ENCODE data around the gene KMT2D.
A peak's percentile ranks its signal among the peaks of the same experiment; 100 is the strongest.

The KMT2D gene

GRCh38 chr12:49094975-49095365 is 34.4 kb upstream of the KMT2D start:
- H3K9ac ChIP-seq (ENCODE audit: low read depth in 1 of 2, low read length in 2 of 2), result no peak overlapping the region
- no peak overlapping the region for H3K4me3 ChIP-seq (ENCODE audit: low read length in 2 of 2)
- peaks cover 11 to 12% of the 10 kb centered on the region in 2 donors for H3K4me1 ChIP-seq (ENCODE audit: control insufficient read depth in 2 of 2, insufficient read depth in 2 of 2, low read length in 2 of 2)
- H3K27me3 ChIP-seq (ENCODE audit: control insufficient read depth in 2 of 2, insufficient read depth in 2 of 2, low read length in 2 of 2), result peaks cover 35 to 46% of the 10 kb centered on the region in 2 donors
- no peak overlapping the region for H3K27ac ChIP-seq (ENCODE audit: low read depth in 2 of 2, low read length in 2 of 2)
- H3K36me3 ChIP-seq (ENCODE audit: control insufficient read depth in 2 of 2, insufficient read depth in 2 of 2, low read length in 2 of 2), result peaks cover 14 to 21% of the 10 kb centered on the region in 2 donors
- no peaks in the 10 kb centered on the region for H3K9me3 ChIP-seq (ENCODE audit: control insufficient read depth in 2 of 2, low read length in 2 of 2)

- peaks cover 11 to 18% of the 10 kb centered on the region in 2 donors for H3K36me3 ChIP-seq (ENCODE audit: control insufficient read depth in 2 of 2, insufficient read depth in 2 of 2, low read length in 2 of 2)
- H3K9me3 ChIP-seq (ENCODE audit: control insufficient read depth in 2 of 2, low read length in 2 of 2), result no peaks in the 10 kb centered on the region
- no peak within 1 kb of the TSS for H3K9ac ChIP-seq (ENCODE audit: low read depth in 1 of 2, low read length in 2 of 2)
- H3K4me3 ChIP-seq (ENCODE audit: low read length in 2 of 2), result peak within 1 kb of the TSS; percentile 25 to 48
- peaks cover 15 to 17% of the 10 kb centered on the region in 2 donors for H3K4me1 ChIP-seq (ENCODE audit: control insufficient read depth in 2 of 2, insufficient read depth in 2 of 2, low read length in 2 of 2)
- H3K27ac ChIP-seq (ENCODE audit: low read depth in 2 of 2, low read length in 2 of 2), result no peak within 1 kb of the TSS
- peaks cover 39 to 52% of the 10 kb centered on the region in 2 donors for H3K27me3 ChIP-seq (ENCODE audit: control insufficient read depth in 2 of 2, insufficient read depth in 2 of 2, low read length in 2 of 2)
Measured at GRCh38 chr12:49094160-49094974, 33.8 kb upstream of the KMT2D start, which contains the start of gene DHH. DHH (minus strand) TSS chr12:49094801; CDS start chr12:49094512, 289 bp downstream.

GRCh38 chr12:49093792-49094159 is 33.2 kb upstream of the KMT2D start:
- Histone ChIP-seq H3K4me3 (ENCODE audit: low read length in 2 of 2) (no peak overlapping the region), H3K27ac (ENCODE audit: low read depth in 2 of 2, low read length in 2 of 2) (no peak overlapping the region), H3K9me3 (ENCODE audit: control insufficient read depth in 2 of 2, low read length in 2 of 2) (no peaks in the 10 kb centered on the region), H3K9ac (ENCODE audit: low read depth in 1 of 2, low read length in 2 of 2) (no peak overlapping the region), H3K4me1 (ENCODE audit: control insufficient read depth in 2 of 2, insufficient read depth in 2 of 2, low read length in 2 of 2) (peaks cover 15 to 17% of the 10 kb centered on the region in 2 donors), H3K36me3 (ENCODE audit: control insufficient read depth in 2 of 2, insufficient read depth in 2 of 2, low read length in 2 of 2) (peaks cover 11 to 15% of the 10 kb centered on the region in 2 donors), H3K27me3 (ENCODE audit: control insufficient read depth in 2 of 2, insufficient read depth in 2 of 2, low read length in 2 of 2) (peaks cover 44 to 57% of the 10 kb centered on the region in 2 donors)

- H3K27ac ChIP-seq (ENCODE audit: low read depth in 2 of 2, low read length in 2 of 2), result no peak overlapping the region
- H3K4me3 ChIP-seq (ENCODE audit: low read length in 2 of 2), result no peak overlapping the region
- peaks cover 49 to 62% of the 10 kb centered on the region in 2 donors for H3K27me3 ChIP-seq (ENCODE audit: control insufficient read depth in 2 of 2, insufficient read depth in 2 of 2, low read length in 2 of 2)
- H3K9me3 ChIP-seq (ENCODE audit: control insufficient read depth in 2 of 2, low read length in 2 of 2), result no peaks in the 10 kb centered on the region
- H3K36me3 ChIP-seq (ENCODE audit: control insufficient read depth in 2 of 2, insufficient read depth in 2 of 2, low read length in 2 of 2), result peaks cover 10 to 11% of the 10 kb centered on the region in 2 donors
- peaks cover 15 to 17% of the 10 kb centered on the region in 2 donors for H3K4me1 ChIP-seq (ENCODE audit: control insufficient read depth in 2 of 2, insufficient read depth in 2 of 2, low read length in 2 of 2)
- H3K9ac ChIP-seq (ENCODE audit: low read depth in 1 of 2, low read length in 2 of 2), result no peak overlapping the region
Measured at GRCh38 chr12:49092816-49093406, 32.3 kb upstream of the KMT2D start.

- Histone ChIP-seq H3K4me1 (ENCODE audit: control insufficient read depth in 2 of 2, insufficient read depth in 2 of 2, low read length in 2 of 2) (peaks cover 15 to 17% of the 10 kb centered on the region in 2 donors), H3K27ac (ENCODE audit: low read depth in 2 of 2, low read length in 2 of 2) (no peak overlapping the region), H3K36me3 (ENCODE audit: control insufficient read depth in 2 of 2, insufficient read depth in 2 of 2, low read length in 2 of 2) (peaks cover 4 to 6% of the 10 kb centered on the region in 2 donors), H3K9ac (ENCODE audit: low read depth in 1 of 2, low read length in 2 of 2) (no peak overlapping the region), H3K27me3 (ENCODE audit: control insufficient read depth in 2 of 2, insufficient read depth in 2 of 2, low read length in 2 of 2) (peaks cover 49 to 62% of the 10 kb centered on the region in 2 donors), H3K9me3 (ENCODE audit: control insufficient read depth in 2 of 2, low read length in 2 of 2) (no peaks in the 10 kb centered on the region), H3K4me3 (ENCODE audit: low read length in 2 of 2) (no peak overlapping the region)
Measured at GRCh38 chr12:49092086-49092815, 31.7 kb upstream of the KMT2D start.

- Histone ChIP-seq H3K27me3 (ENCODE audit: control insufficient read depth in 2 of 2, insufficient read depth in 2 of 2, low read length in 2 of 2) (peaks cover 49 to 62% of the 10 kb centered on the region in 2 donors), H3K36me3 (ENCODE audit: control insufficient read depth in 2 of 2, insufficient read depth in 2 of 2, low read length in 2 of 2) (peaks cover 0 to 2% of the 10 kb centered on the region in 2 donors), H3K9ac (ENCODE audit: low read depth in 1 of 2, low read length in 2 of 2) (no peak overlapping the region), H3K9me3 (ENCODE audit: control insufficient read depth in 2 of 2, low read length in 2 of 2) (no peaks in the 10 kb centered on the region), H3K27ac (ENCODE audit: low read depth in 2 of 2, low read length in 2 of 2) (no peak overlapping the region), H3K4me1 (ENCODE audit: control insufficient read depth in 2 of 2, insufficient read depth in 2 of 2, low read length in 2 of 2) (peaks cover 15 to 17% of the 10 kb centered on the region in 2 donors), H3K4me3 (ENCODE audit: low read length in 2 of 2) (no peak overlapping the region)
Measured at GRCh38 chr12:49091836-49092085, 31.2 kb upstream of the KMT2D start.

GRCh38 chr12:49091056-49091835 is 30.7 kb upstream of the KMT2D start:
- H3K36me3 ChIP-seq (ENCODE audit: control insufficient read depth in 2 of 2, insufficient read depth in 2 of 2, low read length in 2 of 2), result no peaks in the 10 kb centered on the region
- H3K9me3 ChIP-seq (ENCODE audit: control insufficient read depth in 2 of 2, low read length in 2 of 2), result no peaks in the 10 kb centered on the region
- no peak overlapping the region for H3K27ac ChIP-seq (ENCODE audit: low read depth in 2 of 2, low read length in 2 of 2)
- H3K27me3 ChIP-seq (ENCODE audit: control insufficient read depth in 2 of 2, insufficient read depth in 2 of 2, low read length in 2 of 2), result peaks cover 49 to 62% of the 10 kb centered on the region in 2 donors
- peaks cover 15 to 17% of the 10 kb centered on the region in 2 donors for H3K4me1 ChIP-seq (ENCODE audit: control insufficient read depth in 2 of 2, insufficient read depth in 2 of 2, low read length in 2 of 2)
- H3K9ac ChIP-seq (ENCODE audit: low read depth in 1 of 2, low read length in 2 of 2), result no peak overlapping the region
- no peak overlapping the region for H3K4me3 ChIP-seq (ENCODE audit: low read length in 2 of 2)

- H3K4me1 ChIP-seq (ENCODE audit: control insufficient read depth in 2 of 2, insufficient read depth in 2 of 2, low read length in 2 of 2), result peaks cover 15 to 17% of the 10 kb centered on the region in 2 donors
- no peak overlapping the region for H3K9ac ChIP-seq (ENCODE audit: low read depth in 1 of 2, low read length in 2 of 2)
- no peak overlapping the region for H3K27ac ChIP-seq (ENCODE audit: low read depth in 2 of 2, low read length in 2 of 2)
- H3K4me3 ChIP-seq (ENCODE audit: low read length in 2 of 2), result peak overlapping the region; percentile 13 to 31
- peaks cover 48 to 62% of the 10 kb centered on the region in 2 donors for H3K27me3 ChIP-seq (ENCODE audit: control insufficient read depth in 2 of 2, insufficient read depth in 2 of 2, low read length in 2 of 2)
- H3K36me3 ChIP-seq (ENCODE audit: control insufficient read depth in 2 of 2, insufficient read depth in 2 of 2, low read length in 2 of 2), result no peaks in the 10 kb centered on the region
- H3K9me3 ChIP-seq (ENCODE audit: control insufficient read depth in 2 of 2, low read length in 2 of 2), result no peaks in the 10 kb centered on the region
Measured at GRCh38 chr12:49089821-49090773, 29.5 kb upstream of the KMT2D start.

- no peaks in the 10 kb centered on the region for H3K36me3 ChIP-seq (ENCODE audit: control insufficient read depth in 2 of 2, insufficient read depth in 2 of 2, low read length in 2 of 2)
- H3K9ac ChIP-seq (ENCODE audit: low read depth in 1 of 2, low read length in 2 of 2), result no peak overlapping the region
- peaks cover 10 to 11% of the 10 kb centered on the region in 2 donors for H3K4me1 ChIP-seq (ENCODE audit: control insufficient read depth in 2 of 2, insufficient read depth in 2 of 2, low read length in 2 of 2)
- H3K4me3 ChIP-seq (ENCODE audit: low read length in 2 of 2), result no peak overlapping the region
- no peak overlapping the region for H3K27ac ChIP-seq (ENCODE audit: low read depth in 2 of 2, low read length in 2 of 2)
- H3K27me3 ChIP-seq (ENCODE audit: control insufficient read depth in 2 of 2, insufficient read depth in 2 of 2, low read length in 2 of 2), result peaks cover 39 to 56% of the 10 kb centered on the region in 2 donors
- no peaks in the 10 kb centered on the region for H3K9me3 ChIP-seq (ENCODE audit: control insufficient read depth in 2 of 2, low read length in 2 of 2)
Measured at GRCh38 chr12:49088932-49089330, 28.3 kb upstream of the KMT2D start.
